ENCODE results near the gene CEP170B.
"Not testable (repeated sequence)": the region's sequence is repeated elsewhere in the genome, so short reads cannot be mapped to it uniquely, and the experiment has no call there.

Gene CEP170B

DNA sequence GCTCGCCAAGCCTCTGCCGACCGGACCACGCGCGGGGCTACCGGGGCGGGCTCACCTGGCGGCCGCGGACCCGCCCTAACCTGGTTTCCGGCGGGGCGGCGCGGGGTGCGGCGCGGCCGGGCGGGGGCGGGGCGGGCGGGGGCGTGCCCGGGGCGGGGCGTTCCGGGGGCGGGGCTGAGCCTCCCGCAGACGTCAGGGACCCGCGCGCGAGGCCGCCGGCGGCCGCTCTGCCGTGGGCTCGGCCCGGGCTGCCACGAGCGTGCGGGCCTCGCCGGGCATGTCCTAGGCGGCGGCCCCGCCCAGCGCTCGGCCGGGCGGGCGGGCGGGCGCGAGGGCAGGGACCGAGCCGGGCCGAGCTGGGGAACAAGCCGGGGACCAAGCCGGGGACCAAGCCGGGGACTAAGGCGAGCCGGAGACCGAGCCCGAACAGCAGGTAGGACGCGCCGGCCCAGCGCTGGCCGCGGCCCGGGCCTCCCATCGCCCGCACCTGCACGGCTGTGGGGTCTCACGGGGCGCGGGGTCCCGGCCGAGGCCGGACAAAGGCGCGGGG is at the start of gene CEP170B:
Gene CEP170B (plus strand): TSS at position 188 of the 550 bp plus-strand sequence. CDS start 3,183 bp downstream, outside the sequence.
- in situ Hi-C loops (cut with HindIII; ENCODE audit: low sequenced_read_pairs), result no loop called here

- in situ Hi-C loops (cut with HindIII; ENCODE audit: low sequenced_read_pairs), result no loop called here
These were observed 48.5 kb upstream of the CEP170B start for GRCh38 chr14:104816616-104816884.

DNA sequence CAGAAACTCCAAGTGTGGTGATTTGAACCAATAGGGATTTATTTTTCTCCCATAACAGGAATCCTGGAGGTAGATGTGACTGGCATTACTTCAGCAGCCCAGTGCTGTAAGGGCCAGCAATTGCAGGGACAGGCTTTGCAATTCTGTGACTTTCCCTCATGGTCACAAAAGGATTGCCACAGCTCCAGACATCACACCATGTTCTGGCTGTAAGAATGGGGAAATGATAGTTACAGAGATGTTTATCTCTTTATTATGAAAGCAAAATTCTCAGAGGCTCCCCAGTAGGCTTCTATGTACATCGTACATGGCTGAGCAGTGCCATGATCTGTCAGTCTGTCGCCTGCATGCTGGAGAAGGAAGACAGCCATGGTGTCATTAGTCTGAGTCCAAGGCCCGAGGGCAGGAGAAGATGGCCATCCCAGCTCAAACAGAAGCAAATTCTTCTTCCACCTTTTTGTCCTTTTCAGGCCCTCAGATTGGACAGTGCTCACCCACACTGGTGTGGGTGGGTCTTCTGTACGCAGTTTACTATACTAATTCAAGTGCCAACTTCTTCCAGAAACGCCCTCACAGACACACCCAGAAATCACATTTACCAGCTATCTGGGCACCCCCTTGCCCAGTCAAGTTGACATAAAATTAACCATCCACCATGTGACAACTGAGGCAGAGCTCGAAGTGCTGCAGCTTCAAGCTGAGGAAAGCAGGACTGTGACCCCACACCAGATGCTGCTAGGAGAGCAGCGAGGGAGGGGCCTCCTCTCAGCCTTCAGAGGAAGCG is 46.9 kb upstream of the CEP170B start:
- in situ Hi-C loops (cut with HindIII; ENCODE audit: low sequenced_read_pairs), result no loop called here

DNA sequence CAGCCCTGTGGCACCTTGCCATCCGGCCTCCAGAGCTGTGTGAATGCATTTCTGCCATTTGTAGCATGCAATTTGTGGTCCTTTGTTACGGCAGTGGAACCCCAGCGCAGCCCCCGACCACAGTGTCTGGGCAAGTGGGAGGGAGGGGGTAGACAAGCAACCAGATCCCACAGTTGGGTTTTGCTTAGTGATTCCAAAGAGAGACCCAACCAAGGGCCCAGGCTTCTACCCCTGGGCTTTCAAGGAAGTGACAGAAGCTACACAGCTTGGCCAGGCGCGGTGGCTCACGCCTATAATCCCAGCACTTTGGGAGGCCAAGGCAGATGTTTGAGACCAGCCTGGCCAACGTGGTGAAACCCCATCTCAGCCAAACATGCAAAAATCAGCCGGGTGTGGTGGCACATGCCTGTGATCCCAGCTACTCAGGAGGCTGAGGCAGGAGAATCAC is 46.3 kb upstream of the CEP170B start:
- in situ Hi-C loops (cut with HindIII; ENCODE audit: low sequenced_read_pairs), result no loop called here

DNA sequence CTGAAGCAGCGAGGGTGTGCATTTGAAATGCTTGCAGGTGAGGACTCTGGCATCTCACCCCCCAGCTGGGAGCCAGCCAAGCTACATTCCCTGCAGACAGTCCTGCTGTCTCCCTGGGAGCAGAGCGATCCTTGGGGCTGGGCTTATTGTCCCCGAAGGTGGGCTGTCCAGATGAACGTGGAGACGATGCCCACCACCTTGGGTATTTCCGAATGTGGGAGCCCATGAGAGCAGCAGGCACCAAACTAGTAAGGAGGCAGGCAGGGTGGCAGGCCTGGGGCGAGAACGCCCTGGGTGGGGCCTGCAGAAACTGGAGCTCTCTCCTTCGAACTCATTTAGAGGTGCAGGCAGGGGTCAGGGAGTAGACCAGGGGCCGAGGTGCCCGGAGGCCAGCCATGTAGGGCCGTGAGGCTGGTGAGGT is 45.7 kb upstream of the CEP170B start:
- in situ Hi-C loops (cut with HindIII; ENCODE audit: low sequenced_read_pairs), result no loop called here

GRCh38 chr14:104820669-104821228 is 44.3 kb upstream of the CEP170B start:
- in situ Hi-C loops (cut with HindIII; ENCODE audit: low sequenced_read_pairs), result loop anchor here (10.0 kb wide), 1 partner anchor 106 kb away; no protein-coding TSS in a partner anchor

DNA sequence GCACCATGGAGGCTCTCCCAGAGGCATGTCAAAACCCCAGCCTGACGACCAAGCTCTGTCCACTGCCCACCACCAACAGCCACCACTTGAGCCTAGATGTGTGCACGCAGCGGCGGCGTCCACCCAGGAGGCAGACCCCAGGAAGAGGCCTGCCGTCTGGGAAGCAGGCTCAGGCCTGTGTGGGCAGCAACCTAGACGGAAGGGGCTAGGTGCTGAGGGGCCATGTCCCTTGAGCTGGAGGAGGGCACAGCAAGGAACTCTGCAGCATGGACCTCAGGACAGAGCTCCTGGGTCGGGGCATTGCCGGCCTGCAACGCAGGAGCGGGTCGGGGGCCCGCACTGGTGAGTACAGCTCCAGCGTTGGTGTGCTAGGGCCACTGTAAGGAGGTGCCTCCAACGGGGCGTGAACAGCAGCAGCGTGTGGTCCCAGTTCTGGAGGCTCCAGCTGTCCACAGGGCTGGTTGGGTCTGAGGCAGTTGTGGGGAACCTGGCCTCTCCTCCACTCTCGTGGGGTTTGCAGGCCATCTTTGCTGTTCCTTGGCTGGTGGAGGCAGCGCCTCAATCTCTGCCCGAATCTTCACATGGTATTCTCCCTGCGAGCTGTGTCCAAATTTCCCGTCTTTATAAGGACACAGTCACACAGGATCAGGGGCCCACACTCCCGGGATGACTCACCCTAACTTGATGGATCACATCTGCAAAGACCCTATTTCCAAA is 43.7 kb upstream of the CEP170B start:
- in situ Hi-C loops (cut with HindIII; ENCODE audit: low sequenced_read_pairs), result loop anchor here (10.0 kb wide), 1 partner anchor 107 kb away; no protein-coding TSS in a partner anchor

- in situ Hi-C loops (cut with HindIII; ENCODE audit: low sequenced_read_pairs), result loop anchor here (10.0 kb wide), 1 partner anchor 107 kb away; no protein-coding TSS in a partner anchor
These were observed 43.0 kb upstream of the CEP170B start for GRCh38 chr14:104821971-104822608.

GRCh38 chr14:104822821-104823615 is 42.0 kb upstream of the CEP170B start:
- in situ Hi-C loops (cut with HindIII; ENCODE audit: low sequenced_read_pairs), result loop anchor here (10.0 kb wide), 1 partner anchor 108 kb away; no protein-coding TSS in a partner anchor

GRCh38 chr14:104824353-104824997 is 40.6 kb upstream of the CEP170B start:
- in situ Hi-C loops (cut with HindIII; ENCODE audit: low sequenced_read_pairs), result loop anchor here (10.0 kb wide), 1 partner anchor 110 kb away; no protein-coding TSS in a partner anchor

DNA sequence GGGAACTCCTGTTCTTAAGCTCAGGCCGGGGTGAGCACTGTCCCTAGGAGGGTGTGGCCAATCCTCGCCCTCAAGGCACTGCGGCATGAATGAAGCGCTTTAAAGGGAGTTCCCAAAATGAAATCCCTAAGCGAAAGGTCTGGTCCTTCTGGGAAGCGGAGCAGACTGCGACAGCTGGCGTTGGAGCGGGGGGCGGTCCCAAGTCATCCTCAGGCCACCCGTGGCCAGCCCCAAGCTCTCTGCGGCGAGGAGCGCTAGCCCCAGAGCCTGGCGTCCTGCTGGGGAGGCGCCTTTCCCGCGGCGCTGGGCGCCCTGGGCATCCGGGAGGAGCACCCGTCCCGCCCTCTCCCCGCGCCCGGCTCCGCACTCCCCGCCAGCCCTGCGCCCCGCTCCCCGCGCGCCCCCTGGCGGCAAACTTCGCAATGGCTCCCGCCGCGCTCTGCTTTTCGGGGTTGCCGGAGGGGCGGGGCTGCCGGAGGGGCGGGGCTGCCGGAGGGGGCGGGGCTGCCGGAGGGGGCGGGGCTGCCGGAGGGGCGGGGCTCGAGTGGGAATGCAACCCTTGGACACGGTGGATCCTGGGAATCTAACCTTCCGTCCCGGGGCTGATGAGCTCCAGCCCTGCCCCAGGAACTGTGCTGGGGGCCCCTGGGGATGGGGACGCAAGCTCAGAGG is 38.7 kb upstream of the CEP170B start:
- in situ Hi-C loops (cut with HindIII; ENCODE audit: low sequenced_read_pairs), result loop anchor here (5.0 to 10.0 kb wide), 3 partner anchors 49 to 112 kb away; no protein-coding TSS in a partner anchor

- in situ Hi-C loops (cut with HindIII; ENCODE audit: low sequenced_read_pairs), result loop anchor here (5.0 to 10.0 kb wide), 3 partner anchors 50 to 112 kb away; no protein-coding TSS in a partner anchor
These were observed 38.2 kb upstream of the CEP170B start for GRCh38 chr14:104826861-104827176.

DNA sequence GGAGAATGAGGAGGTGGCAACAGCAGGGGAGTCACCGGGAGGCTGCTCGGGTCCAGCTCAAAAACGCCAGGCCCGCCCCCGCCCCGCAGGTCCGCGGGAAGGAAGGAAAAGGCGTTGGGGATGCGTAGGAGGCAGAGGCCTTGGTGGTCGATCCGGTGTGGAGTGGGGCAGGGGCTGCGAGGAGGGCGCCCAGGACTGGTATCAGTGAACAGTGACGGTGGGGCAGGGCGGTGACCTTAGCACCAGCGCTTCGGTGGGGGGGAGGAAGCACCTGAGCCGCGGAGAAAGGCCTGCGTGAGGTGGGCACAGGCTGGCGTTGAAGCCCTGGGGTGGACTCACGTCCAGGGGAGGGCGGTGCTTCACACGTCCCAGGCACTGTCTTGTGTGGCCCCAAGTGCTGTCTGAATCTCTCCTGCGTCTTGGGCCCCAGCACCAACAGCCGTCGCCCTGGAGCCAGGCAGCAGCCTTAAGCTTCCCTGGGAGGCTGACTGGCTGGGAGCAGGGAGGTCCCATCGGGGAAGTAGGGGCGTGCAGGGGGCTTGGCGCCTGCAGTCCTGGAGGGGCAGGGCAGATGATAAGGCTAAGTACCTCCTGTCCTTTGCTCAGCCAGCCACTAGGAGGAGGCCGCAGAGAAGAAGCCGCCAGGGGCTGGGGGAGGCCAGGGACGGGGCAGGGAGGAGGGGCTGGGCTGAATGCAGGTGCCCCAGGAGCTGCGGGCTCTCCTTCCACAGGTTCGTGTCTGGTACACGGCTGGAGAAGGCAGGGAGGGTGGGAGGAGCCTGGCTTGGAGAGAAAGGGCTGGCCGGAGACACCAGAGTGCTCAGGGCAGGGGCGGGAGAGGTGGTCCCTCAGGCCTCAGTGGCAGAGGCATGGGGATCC is 37.7 kb upstream of the CEP170B start:
- in situ Hi-C loops (cut with HindIII; ENCODE audit: low sequenced_read_pairs), result loop anchor here (5.0 to 10.0 kb wide), 3 partner anchors 50 to 113 kb away; no protein-coding TSS in a partner anchor

DNA sequence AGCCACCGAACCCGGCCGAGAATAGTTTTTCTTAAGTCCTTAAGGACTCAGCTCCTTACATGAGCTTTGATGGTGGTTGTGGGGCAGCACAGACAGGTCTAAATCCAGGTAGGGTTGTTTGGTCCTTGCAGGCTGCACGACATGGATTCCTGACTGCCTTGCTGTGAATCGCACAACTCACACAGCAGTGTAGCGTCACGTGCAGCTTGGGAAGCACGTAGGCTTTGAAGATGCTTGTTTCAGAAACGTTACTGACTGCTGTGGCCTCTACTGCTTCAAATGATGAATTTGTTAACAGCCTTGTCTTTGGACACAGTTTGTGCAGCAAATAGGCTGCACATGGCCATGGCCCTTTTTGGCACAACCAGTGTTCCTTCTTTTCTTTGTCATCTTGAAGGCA is 34.3 kb upstream of the CEP170B start:
- in situ Hi-C loops (cut with HindIII; ENCODE audit: low sequenced_read_pairs), result no loop called here

DNA sequence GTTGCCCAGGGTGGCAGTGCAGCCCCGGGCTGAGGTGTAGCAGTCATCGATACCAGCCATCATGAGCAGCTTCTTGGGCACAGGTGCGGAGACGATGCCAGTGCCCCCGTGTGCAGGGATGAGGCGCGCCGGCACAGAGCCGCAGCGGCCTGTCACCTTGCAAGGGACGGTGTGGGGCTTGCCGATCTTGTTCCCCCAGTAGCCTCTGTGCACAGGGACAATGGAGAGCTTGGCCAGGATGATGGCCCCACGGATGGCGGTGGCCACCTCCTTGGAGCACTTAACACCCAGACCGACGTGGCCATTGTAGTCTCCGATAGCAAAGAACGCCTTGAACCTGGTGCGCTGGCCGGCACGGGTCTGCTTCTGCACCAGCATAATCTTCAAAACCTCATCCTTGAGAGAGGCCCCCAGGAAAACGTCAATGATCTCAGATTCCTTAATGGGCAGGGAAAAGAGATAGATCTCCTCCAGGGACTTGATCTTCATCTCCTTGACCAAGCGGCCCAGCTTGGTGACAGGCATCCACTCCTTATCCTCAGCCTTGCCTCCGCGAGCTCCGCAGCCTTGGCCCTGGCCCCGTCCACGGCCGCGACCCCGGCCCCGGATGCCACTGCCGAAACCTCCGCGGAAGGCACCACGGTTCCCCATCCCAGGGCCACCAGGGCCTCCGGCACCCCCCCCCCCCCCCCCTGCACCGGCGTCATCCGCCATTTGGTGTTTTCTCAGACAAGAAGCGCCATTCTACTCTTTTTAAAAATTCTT is 28.7 kb upstream of the CEP170B start:
- in situ Hi-C loops (cut with HindIII; ENCODE audit: low sequenced_read_pairs), result not testable (repeated sequence)

- in situ Hi-C loops (cut with HindIII; ENCODE audit: low sequenced_read_pairs), result no loop called here
These were observed 23.3 kb upstream of the CEP170B start for GRCh38 chr14:104841730-104842129.

GRCh38 chr14:104843006-104843405 is 22.1 kb upstream of the CEP170B start:
- in situ Hi-C loops (cut with HindIII; ENCODE audit: low sequenced_read_pairs), result no loop called here

All from endothelial cell of hepatic sinusoid (primary cell).